ENCODE results near the gene PMEL.

DNA sequence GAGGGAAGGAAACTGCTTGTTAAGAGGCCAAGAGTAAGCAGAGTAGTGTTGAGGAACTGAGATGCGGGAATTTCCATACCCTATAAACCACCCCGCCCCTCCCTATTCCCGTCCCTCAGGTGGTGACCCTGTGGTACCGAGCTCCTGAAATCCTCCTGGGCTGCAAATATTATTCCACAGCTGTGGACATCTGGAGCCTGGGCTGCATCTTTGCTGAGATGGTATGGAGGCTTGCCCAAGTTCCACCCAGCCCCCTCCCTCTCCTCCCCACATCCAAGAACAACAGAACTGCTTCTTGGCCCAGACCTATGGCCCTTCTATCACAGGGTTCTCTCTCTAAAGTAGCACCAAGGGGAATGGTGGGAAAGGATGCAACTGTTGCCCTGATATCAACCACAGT, 3.5 kb upstream of the PMEL start:
- TF ChIP-seq, protein P1, sequence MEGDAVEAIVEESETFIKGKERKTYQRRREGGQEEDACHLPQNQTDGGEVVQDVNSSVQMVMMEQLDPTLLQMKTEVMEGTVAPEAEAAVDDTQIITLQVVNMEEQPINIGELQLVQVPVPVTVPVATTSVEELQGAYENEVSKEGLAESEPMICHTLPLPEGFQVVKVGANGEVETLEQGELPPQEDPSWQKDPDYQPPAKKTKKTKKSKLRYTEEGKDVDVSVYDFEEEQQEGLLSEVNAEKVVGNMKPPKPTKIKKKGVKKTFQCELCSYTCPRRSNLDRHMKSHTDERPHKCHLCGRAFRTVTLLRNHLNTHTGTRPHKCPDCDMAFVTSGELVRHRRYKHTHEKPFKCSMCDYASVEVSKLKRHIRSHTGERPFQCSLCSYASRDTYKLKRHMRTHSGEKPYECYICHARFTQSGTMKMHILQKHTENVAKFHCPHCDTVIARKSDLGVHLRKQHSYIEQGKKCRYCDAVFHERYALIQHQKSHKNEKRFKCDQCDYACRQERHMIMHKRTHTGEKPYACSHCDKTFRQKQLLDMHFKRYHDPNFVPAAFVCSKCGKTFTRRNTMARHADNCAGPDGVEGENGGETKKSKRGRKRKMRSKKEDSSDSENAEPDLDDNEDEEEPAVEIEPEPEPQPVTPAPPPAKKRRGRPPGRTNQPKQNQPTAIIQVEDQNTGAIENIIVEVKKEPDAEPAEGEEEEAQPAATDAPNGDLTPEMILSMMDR (IDR thresholded peaks at IDR 0.05) = no peak
- TF ChIP-seq FOXP4 (CRISPR knock-in tag; IDR thresholded peaks at IDR 0.05) (no peak), SMAD3 (CRISPR knock-in tag; IDR thresholded peaks at IDR 0.05; ENCODE audit: borderline replicate concordance) (no peak)
- TF ChIP-seq, protein P2, sequence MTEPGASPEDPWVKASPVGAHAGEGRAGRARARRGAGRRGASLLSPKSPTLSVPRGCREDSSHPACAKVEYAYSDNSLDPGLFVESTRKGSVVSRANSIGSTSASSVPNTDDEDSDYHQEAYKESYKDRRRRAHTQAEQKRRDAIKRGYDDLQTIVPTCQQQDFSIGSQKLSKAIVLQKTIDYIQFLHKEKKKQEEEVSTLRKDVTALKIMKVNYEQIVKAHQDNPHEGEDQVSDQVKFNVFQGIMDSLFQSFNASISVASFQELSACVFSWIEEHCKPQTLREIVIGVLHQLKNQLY (CRISPR knock-in tag; IDR thresholded peaks at IDR 0.05) = no peak
- TF ChIP-seq, protein P3, sequence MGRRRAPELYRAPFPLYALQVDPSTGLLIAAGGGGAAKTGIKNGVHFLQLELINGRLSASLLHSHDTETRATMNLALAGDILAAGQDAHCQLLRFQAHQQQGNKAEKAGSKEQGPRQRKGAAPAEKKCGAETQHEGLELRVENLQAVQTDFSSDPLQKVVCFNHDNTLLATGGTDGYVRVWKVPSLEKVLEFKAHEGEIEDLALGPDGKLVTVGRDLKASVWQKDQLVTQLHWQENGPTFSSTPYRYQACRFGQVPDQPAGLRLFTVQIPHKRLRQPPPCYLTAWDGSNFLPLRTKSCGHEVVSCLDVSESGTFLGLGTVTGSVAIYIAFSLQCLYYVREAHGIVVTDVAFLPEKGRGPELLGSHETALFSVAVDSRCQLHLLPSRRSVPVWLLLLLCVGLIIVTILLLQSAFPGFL (CRISPR knock-in tag; IDR thresholded peaks at IDR 0.05; ENCODE audit: borderline replicate concordance) = no peak

Data from WTC11 (cell line).